HG02588 (cell line): ENCODE measurements around the gene PFN4.

Experiments used
- ATAC-seq: cut with Tn5 transposase; IDR thresholded peaks from one replicate; pipeline ENCODE4 v1.9.1; 2021; ENCODE audit warnings: mild to moderate bottlenecking, moderate library complexity; ENCODE audit not compliant: unreplicated experiment

Gene PFN4

GRCh38 chr2:24082787-24083566, 40.2 kb downstream of the PFN4 start:
- no peak for ATAC-seq

- no peak for ATAC-seq
Measured at GRCh38 chr2:24080701-24081100, 42.4 kb downstream of the PFN4 start.

DNA sequence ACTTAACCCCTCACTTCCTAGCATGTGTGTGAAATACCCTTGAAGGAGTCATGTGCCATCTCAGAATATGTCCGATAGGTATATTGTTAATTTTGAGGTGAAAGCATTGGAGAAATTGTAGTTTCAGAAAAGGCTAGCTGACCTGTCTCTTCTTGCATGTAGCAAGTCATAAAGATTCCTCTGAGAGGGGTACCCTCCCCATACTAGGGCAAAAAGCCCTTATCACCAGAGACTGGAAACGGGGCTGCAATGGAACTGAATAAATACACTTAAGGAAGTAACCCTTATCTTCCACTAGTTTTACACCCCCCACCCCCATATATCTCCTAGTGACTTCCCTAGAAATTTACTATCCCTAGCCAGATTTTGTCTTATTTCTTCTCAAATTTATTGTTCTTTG, 45.3 kb downstream of the PFN4 start:
- no peak for ATAC-seq

GRCh38 chr2:24077535-24077877, 45.6 kb downstream of the PFN4 start:
- no peak for ATAC-seq

- ATAC-seq, result peak; percentile 14
Measured at GRCh38 chr2:24076849-24077534, 46.1 kb downstream of the PFN4 start.

DNA sequence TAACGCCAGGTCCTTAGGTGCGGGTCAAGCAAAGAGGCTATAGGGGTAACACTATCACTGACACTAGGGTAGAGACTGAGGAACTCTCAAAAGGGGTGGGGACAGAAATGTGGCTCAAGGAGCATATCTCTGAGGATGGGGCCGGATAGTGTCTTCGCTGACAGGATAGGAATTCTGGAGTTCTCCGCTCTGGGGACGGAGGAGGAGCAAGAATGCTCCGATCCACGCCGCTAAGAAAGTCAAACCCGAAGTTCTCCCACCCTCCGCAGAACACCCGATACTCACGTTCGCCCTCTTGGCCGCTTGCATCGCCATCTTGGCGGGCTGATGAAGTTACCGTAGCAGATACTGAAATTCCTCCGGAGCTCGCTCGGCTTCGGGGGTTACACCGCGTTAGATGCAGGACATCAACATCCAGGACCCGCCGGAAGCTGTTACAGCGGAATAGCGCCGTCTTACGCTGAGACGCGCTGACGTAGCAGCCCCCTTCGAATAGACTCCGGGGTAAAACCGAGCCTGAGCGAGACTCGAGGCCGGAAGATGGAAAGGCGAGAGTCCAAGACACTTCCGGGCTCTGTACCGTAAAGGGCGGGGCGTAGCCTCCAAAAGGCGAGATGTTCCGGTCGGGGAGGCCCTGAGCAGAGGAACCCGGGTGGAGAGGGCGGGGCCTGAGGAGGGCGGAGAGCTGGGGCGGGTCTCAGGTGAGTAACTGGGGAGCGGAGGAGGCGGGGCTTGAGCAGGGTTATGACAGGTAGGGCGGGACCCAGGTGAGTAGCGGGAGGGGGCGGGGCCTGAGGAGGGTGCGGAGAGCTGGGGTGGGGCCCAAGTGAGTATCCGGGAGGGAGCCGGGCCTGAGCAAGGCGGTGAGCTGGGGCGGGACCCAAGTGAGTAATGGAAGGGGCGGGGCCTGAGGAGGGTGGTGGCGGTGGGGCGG, 47.0 kb downstream of the PFN4 start, which contains the start of gene SF3B6:
TSS of gene SF3B6 (minus strand) at position 412 of the 934 bp plus-strand sequence. CDS start at position 315, 97 bp downstream.
- ATAC-seq, result peak; percentile 92

- no peak for ATAC-seq
Measured at GRCh38 chr2:24075259-24075658, 47.9 kb downstream of the PFN4 start.

DNA sequence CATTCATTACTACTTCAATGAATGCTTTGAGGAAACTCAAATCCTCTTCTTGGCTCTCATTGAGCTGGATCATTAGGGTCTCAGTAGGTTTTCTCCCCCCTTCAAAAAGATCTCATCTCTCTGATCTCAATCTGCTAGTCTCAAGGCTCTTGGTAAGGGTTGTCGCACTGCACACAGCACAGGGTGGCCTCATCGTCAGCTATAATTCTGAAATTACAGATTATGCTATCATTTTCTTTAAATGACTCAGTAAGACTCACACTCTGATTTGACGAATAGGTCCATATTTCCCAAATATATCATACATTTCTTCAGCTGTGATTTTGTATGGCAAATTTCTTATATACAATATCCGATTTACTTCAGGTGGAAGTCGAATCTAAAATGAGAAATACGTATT, 49.3 kb downstream of the PFN4 start:
- ATAC-seq, result no peak

DNA sequence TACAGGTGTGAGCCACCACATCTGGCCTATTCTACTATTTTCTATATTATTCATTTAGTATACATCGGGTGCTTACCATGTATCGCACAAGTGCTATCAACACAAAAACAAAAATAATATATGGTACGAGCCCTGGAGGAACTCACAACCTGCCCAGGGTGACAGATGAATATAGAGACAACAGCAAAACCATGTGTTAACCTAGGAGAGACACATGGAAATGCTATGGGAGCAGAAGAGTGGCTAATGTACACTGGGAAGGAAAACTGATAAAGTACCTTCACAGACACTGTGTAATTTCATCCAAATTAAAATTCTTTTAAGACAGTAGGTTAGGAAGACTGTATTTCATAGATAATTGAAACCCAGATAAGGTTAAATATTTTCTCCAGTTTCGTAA, 50.9 kb downstream of the PFN4 start:
- ATAC-seq, result no peak

DNA sequence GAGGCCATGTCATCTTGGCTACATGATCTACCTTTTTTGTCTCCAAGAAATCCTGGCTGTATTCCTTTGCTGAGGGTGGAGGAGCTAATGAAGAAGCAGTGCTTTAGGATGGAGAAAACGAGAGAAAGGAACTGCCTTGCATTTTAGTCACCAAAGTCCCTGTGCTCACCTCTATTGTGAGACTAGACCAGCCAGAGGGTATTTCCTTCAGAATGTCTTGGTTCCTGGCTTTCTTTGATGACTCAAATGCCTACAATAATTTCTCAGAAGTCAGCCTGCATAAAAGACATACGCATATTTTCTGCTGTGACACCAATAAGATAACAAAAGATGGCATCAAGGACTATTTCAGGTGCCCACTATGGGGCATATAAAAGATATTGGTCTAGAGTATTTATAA, 57.8 kb downstream of the PFN4 start:
- no peak for ATAC-seq
